Body of pancreas (tissue), 4 donors: ENCODE measurements around the gene LYPLA2. TPM values are rescaled to one million over a fixed set of nuclear protein-coding genes. Genes with fewer than 3 reads are reported as not detected.

Experiments
- ATAC-seq: fragments of 150-250 bp; one replicate; pipeline ENCODE4 v1.9.1; 2016
- DNase-seq, 4 donors: peaks; one replicate each; pipeline ENCODE4 v3.0.0-alpha.2; 2019
- H3K27ac ChIP-seq, 4 donors: fragments of 200-600 bp; sonication (generic); 1 replicate in 3 of 4; 2 replicates in 1 of 4; pipeline versions ENCODE4 v1.5.1 to v1.6.1; 2016 to 2019; ENCODE audit warnings: mild to moderate bottlenecking in 1 of 4, mixed read lengths in 1 of 4, moderate library complexity in 1 of 4
- H3K27me3 ChIP-seq, 2 donors: fragments of 200-600 bp; sonication (generic); one replicate each; pipeline ENCODE4 v1.6.0; 2016; ENCODE audit warnings: mild to moderate bottlenecking in 1 of 2
- H3K36me3 ChIP-seq, 2 donors: fragments of 200-600 bp; sonication (generic); replicated peaks in 1 of 2; 2 replicates each; pipeline ENCODE4 v1.5.1; 2016; ENCODE audit warnings: low read depth in 2 of 2; ENCODE audit not compliant: insufficient read depth in 1 of 2
- H3K4me1 ChIP-seq: fragments of 200-600 bp; sonication (generic); one replicate; pipeline ENCODE4 v1.6.0; 2016
- H3K4me3 ChIP-seq, 2 donors: fragments of 200-600 bp; sonication (generic); 1 replicate in 1 of 2; 2 replicates in 1 of 2; pipeline ENCODE4 v1.5.1; 2016 to 2019
- H3K9me3 ChIP-seq, 3 donors: fragments of 200-600 bp; sonication (generic); 1 replicate in 2 of 3; 2 replicates in 1 of 3; pipeline ENCODE4 v1.5.1; 2016
- POLR2A ChIP-seq, 3 donors: fragments of 450-650 bp; IDR thresholded peaks; one replicate each; pipeline ENCODE4 v1.6.1; 2016; ENCODE audit warnings: antibody characterized with exemption in 3 of 3, mild to moderate bottlenecking in 2 of 3
- WGBS, 2 donors: methylation state at CpG; one replicate each; pipeline ENCODE4 v1.1.5; 2017; 5-methylcytosine and 5-hydroxymethylcytosine counted together
- intact Hi-C: fragments of 100-400 bp; cut with DNase I; formaldehyde crosslinking; loops from one replicate; pipeline ENCODE4 v1.15.1; 2023
- total RNA-seq, 2 donors: library from RNA; depleted of rRNA; stranded (reverse); fragments of >200 nt; gene quantifications; one replicate each; pipeline ENCODE4 v1.1.0, GENCODE V29; 2016
- TF ChIP-seq, protein P1 (sequence below), 7 experiments: fragments of 450-650 bp in 4 of 7; fragments of 200-600 bp in 3 of 7; sonication (generic) in 3 of 7; IDR thresholded peaks; one replicate each; pipeline ENCODE4 v1.5.1; 2016 to 2019; ENCODE audit warnings: antibody characterized with exemption in 7 of 7

Gene LYPLA2
- total RNA-seq, 2 donors from 2014 or later = 20.4 to 28.5 TPM

DNA sequence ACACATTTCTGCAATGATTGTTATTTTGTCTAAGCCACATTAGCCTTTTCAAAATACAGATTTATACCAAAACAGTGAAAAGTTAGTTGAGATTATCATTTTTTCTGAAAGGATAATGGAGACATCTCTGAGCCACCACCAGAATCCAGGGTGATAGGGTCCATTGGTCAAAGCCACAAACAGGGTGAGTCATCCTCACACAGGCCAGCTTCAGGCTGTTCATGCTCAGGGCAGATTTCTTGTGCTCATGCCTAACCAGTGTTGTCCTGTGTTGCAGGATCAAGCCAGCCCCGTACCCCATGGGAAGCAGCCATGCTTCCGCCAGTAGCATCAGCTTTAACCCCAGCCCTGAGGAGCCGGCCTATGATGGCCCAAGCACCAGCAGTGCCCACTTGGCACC is 34.3 kb upstream of the LYPLA2 start:
- peaks cover 49 to 74% of the 10 kb centered on the region in 2 donors for H3K36me3 ChIP-seq
- H3K27me3 ChIP-seq = no peaks in the 10 kb centered on the region
- WGBS, 2 donors = 83% methylated on average over 3 of the region's 3 CpGs; no CpG with 5 or more reads in 1 of the 2 donors
- intact Hi-C loops = no loop called here
- no peak overlapping the region for H3K4me3 ChIP-seq
- no peaks in the 10 kb centered on the region for H3K9me3 ChIP-seq
- TF ChIP-seq, protein P1, sequence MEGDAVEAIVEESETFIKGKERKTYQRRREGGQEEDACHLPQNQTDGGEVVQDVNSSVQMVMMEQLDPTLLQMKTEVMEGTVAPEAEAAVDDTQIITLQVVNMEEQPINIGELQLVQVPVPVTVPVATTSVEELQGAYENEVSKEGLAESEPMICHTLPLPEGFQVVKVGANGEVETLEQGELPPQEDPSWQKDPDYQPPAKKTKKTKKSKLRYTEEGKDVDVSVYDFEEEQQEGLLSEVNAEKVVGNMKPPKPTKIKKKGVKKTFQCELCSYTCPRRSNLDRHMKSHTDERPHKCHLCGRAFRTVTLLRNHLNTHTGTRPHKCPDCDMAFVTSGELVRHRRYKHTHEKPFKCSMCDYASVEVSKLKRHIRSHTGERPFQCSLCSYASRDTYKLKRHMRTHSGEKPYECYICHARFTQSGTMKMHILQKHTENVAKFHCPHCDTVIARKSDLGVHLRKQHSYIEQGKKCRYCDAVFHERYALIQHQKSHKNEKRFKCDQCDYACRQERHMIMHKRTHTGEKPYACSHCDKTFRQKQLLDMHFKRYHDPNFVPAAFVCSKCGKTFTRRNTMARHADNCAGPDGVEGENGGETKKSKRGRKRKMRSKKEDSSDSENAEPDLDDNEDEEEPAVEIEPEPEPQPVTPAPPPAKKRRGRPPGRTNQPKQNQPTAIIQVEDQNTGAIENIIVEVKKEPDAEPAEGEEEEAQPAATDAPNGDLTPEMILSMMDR (IDR thresholded peaks at IDR 0.05) = no peak
- TF ChIP-seq POLR2A (IDR thresholded peaks at IDR 0.05) = no peak
- H3K27ac ChIP-seq = no peak overlapping the region
- ATAC-seq (no peak), DNase-seq (no peak)
- peaks cover 3% of the 10 kb centered on the region for H3K4me1 ChIP-seq

DNA sequence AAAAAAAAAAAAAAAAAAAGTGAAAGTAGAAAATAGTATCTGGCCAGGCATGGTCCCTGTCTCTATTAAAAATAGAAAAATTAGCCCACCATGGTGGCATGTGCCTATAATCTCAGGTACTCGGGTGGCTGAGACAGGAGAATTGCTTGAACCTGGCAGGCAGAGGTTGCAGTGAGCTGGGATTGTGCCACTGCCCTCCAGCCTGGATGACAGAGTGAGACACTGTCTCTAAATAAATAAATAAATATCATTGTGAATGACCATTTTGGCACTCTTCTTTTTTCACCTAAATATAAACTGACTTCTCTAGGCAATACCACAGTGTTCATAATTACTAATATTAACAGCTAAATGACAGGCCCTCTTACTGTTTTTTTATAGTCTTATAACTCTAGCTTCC is 33.1 kb upstream of the LYPLA2 start:
- DNase-seq = no peak
- Histone ChIP-seq H3K4me3 (no peak overlapping the region), H3K36me3 (peaks cover 44 to 63% of the 10 kb centered on the region in 2 donors), H3K9me3 (no peaks in the 10 kb centered on the region), H3K4me1 (no peaks in the 10 kb centered on the region), H3K27ac (no peak overlapping the region), H3K27me3 (no peaks in the 10 kb centered on the region)
- TF ChIP-seq, protein P1 (IDR thresholded peaks at IDR 0.05) = no peak
- no peak for TF ChIP-seq POLR2A (IDR thresholded peaks at IDR 0.05)
- no peak for ATAC-seq
- WGBS, 2 donors = 84 to 93% methylated on average over 1 of the region's 1 CpG
- intact Hi-C loops = no loop called here

DNA sequence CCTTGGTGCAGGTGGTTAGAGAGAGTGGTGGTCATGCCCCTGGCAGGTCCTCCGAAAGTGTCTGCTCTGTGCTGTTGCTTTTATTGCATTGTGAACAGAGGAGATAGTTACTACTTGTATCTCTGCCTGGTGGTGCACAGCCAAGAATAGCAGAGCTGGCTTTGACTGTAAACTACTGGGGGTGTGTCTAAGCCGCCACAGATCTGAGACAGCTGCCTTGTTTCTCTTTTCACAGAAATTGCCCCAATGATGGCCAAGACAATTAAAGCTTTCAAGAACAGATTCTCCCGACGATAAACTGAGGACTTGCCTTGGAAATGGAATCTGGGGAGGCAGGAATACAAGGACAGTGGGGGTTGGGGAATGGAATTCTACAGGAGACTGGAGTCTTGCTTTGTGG is 31.7 kb upstream of the LYPLA2 start:
- WGBS, 2 donors = 31 to 44% methylated on average over 4 of the region's 4 CpGs
- DNase-seq (no peak), ATAC-seq (no peak)
- Histone ChIP-seq H3K27me3 (no peaks in the 10 kb centered on the region), H3K27ac (no peak overlapping the region), H3K9me3 (no peaks in the 10 kb centered on the region), H3K4me3 (no peak overlapping the region), H3K36me3 (peaks cover 30 to 51% of the 10 kb centered on the region in 2 donors), H3K4me1 (peaks cover 11% of the 10 kb centered on the region)
- intact Hi-C loops = no loop called here
- TF ChIP-seq, protein P1 (IDR thresholded peaks at IDR 0.05) = no peak
- TF ChIP-seq POLR2A (IDR thresholded peaks at IDR 0.05) = no peak

DNA sequence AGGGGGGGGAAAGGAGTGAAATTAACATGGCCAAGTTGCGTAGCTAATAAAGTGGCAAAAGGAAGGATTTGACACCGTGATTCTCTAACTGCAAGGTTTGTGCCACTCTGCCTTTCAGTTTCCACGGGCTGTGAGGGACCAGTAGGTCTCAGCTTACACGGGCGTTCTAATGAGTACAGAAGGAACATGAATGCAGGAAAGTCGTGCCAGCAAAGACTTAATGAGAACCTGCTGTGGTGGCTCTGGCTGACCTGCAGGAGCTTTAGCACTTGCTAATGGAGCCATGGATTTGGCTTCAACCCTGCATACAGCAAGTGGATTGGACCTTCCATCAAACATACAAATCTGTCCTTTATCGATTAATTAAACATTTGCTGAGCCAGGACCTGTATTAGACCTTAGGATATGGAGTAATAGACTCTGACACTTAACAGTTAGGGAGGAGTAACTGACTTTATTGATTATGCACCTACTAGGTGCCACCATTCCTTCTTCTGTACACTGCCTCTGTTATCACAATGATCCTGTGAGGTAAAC is 27.8 kb upstream of the LYPLA2 start:
- no peak overlapping the region for H3K27ac ChIP-seq
- peaks cover 11% of the 10 kb centered on the region for H3K4me1 ChIP-seq
- TF ChIP-seq POLR2A (IDR thresholded peaks at IDR 0.05) = no peak
- TF ChIP-seq, protein P1 (IDR thresholded peaks at IDR 0.05) = no peak
- intact Hi-C loops = no loop called here
- H3K9me3 ChIP-seq = no peaks in the 10 kb centered on the region
- ATAC-seq = no peak
- 69 to 71% methylated on average over 7 of the region's 7 CpGs for WGBS, 2 donors
- no peak overlapping the region for H3K4me3 ChIP-seq
- H3K27me3 ChIP-seq = no peaks in the 10 kb centered on the region
- no peak for DNase-seq
- peaks cover 11 to 25% of the 10 kb centered on the region in 2 donors for H3K36me3 ChIP-seq

DNA sequence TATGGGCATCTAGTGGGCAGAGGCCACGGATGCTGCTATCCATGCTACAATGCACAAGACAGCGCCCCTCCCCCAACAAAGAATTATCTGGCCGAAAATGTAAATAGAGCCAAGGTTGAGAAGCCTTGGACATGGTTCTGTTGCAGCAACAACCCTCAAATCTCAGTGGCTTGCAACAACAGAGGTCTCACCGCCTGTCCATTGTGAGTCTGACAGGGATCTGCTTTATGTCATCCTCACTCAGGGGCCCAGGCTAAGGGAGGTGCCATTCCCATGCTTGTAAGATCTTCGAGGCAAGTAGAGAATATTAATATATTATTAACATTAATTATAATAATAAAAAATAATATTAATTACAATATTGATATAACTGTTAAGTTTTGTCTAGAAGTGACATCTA is 22.2 kb upstream of the LYPLA2 start:
- intact Hi-C loops = no loop called here
- ATAC-seq = no peak
- DNase-seq = no peak
- Histone ChIP-seq H3K4me1 (peaks cover 3% of the 10 kb centered on the region), H3K27me3 (no peaks in the 10 kb centered on the region), H3K27ac (no peak overlapping the region), H3K9me3 (no peaks in the 10 kb centered on the region), H3K36me3 (no peaks in the 10 kb centered on the region), H3K4me3 (no peak overlapping the region)
- no peak for TF ChIP-seq POLR2A (IDR thresholded peaks at IDR 0.05)
- TF ChIP-seq, protein P1 (IDR thresholded peaks at IDR 0.05) = no peak
- WGBS, 2 donors = 72 to 73% methylated on average over 5 of the region's 5 CpGs
